NCI-H526 (cell line): ENCODE data around the gene SYNE1.
"Not testable (repeated sequence)": the region's sequence is repeated elsewhere in the genome, so short reads cannot be mapped to it uniquely, and the experiment has no call there.

Experiments used
- DNase-seq, 2 experiments: peaks; one replicate each; lab custom pipeline; 2025; lab: John Stamatoyannopoulos, UW

Gene SYNE1

GRCh38 chr6:152637296-152638047 lies at the start of gene SYNE1:
TSS of gene SYNE1 (minus strand) at chr6:152637362. CDS start at chr6:152628331, 9,031 bp downstream.
- no peak for DNase-seq

GRCh38 chr6:152685819-152686218 lies 48.7 kb upstream of the SYNE1 start:
- DNase-seq = no peak

- DNase-seq = not testable (repeated sequence)
These were observed 45.8 kb upstream of the SYNE1 start for GRCh38 chr6:152682935-152683334.

GRCh38 chr6:152682141-152682540 lies 45.0 kb upstream of the SYNE1 start:
- DNase-seq = no peak

- no peak for DNase-seq
These were observed 43.8 kb upstream of the SYNE1 start for GRCh38 chr6:152680879-152681517.

GRCh38 chr6:152680151-152680550 lies 43.0 kb upstream of the SYNE1 start:
- no peak for DNase-seq

GRCh38 chr6:152673236-152673635 lies 36.1 kb upstream of the SYNE1 start:
- no peak for DNase-seq

GRCh38 chr6:152671171-152671570 lies 34.0 kb upstream of the SYNE1 start:
- no peak for DNase-seq

- peak in 1 of 2 experiments; percentile 21 for DNase-seq
These were observed 32.7 kb upstream of the SYNE1 start for GRCh38 chr6:152669895-152670294.

- no peak for DNase-seq
These were observed 24.6 kb upstream of the SYNE1 start for GRCh38 chr6:152661776-152662175.

- no peak for DNase-seq
These were observed 14.8 kb upstream of the SYNE1 start for GRCh38 chr6:152651986-152652385.

- DNase-seq = no peak
These were observed 10.9 kb upstream of the SYNE1 start for GRCh38 chr6:152648105-152648504.

GRCh38 chr6:152646732-152647131 lies 9.6 kb upstream of the SYNE1 start:
- DNase-seq = not testable (repeated sequence)

GRCh38 chr6:152642578-152643375 lies 5.6 kb upstream of the SYNE1 start:
- peak; percentile 4 to 36 for DNase-seq

- DNase-seq = no peak
These were observed 410 bp downstream of the SYNE1 start for GRCh38 chr6:152636609-152637295.

GRCh38 chr6:152636021-152636608 lies 1.0 kb downstream of the SYNE1 start:
- DNase-seq = no peak

GRCh38 chr6:152634773-152635172 lies 2.4 kb downstream of the SYNE1 start:
- DNase-seq = no peak

- DNase-seq = no peak
These were observed 4.9 kb downstream of the SYNE1 start for GRCh38 chr6:152632121-152632782.

- no peak for DNase-seq
These were observed 5.8 kb downstream of the SYNE1 start for GRCh38 chr6:152631376-152631775.

GRCh38 chr6:152630832-152631231 lies 6.3 kb downstream of the SYNE1 start:
- no peak for DNase-seq

GRCh38 chr6:152625213-152625612 lies 11.9 kb downstream of the SYNE1 start:
- no peak for DNase-seq
